ENCODE results near the gene ATP2B2.

DNA sequence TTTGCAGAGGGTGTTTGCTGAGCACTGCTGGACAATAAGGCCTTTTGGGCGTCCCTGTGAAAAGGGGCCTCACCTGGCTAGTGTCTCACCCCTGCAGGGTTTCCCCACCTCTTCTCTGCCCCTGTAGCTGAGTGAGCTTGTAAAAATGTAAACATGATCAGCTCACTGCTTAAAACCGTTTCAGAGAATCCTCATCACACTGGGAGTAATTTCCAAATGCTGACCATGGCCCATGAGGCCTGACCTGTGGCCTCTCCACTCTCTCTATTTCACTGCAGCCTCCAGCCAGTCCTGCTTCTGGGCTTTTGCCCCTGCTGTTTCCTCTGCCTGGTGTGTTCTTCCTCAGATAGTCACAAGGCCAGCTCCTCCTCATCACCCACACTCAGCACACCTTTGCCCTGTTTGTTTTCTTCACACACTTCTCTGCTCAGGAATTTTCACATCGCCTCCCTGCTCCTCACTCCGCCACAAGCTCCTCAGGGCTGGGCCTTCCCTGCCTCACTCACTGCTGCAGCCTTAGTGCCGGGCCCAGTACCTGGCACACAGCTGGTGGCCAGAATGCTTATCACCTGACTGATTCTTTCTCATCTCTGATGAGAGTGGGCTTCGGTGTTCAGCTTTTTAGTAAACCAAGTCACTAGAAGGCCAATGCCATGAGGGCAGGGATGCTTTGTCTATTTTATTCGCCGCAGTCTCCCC, 105.2 kb downstream of the ATP2B2 start:
- TF ChIP-seq POLR2A (IDR thresholded peaks at IDR 0.05; ENCODE audit: extremely low read depth, insufficient read length) (no peak), MYC (IDR thresholded peaks at IDR 0.05; ENCODE audit: low read depth, low read length) (no peak)
- TF ChIP-seq, protein P1, sequence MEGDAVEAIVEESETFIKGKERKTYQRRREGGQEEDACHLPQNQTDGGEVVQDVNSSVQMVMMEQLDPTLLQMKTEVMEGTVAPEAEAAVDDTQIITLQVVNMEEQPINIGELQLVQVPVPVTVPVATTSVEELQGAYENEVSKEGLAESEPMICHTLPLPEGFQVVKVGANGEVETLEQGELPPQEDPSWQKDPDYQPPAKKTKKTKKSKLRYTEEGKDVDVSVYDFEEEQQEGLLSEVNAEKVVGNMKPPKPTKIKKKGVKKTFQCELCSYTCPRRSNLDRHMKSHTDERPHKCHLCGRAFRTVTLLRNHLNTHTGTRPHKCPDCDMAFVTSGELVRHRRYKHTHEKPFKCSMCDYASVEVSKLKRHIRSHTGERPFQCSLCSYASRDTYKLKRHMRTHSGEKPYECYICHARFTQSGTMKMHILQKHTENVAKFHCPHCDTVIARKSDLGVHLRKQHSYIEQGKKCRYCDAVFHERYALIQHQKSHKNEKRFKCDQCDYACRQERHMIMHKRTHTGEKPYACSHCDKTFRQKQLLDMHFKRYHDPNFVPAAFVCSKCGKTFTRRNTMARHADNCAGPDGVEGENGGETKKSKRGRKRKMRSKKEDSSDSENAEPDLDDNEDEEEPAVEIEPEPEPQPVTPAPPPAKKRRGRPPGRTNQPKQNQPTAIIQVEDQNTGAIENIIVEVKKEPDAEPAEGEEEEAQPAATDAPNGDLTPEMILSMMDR (IDR thresholded peaks at IDR 0.05; ENCODE audit: low read depth, low read length): no peak
- TF ChIP-seq, protein P2, sequence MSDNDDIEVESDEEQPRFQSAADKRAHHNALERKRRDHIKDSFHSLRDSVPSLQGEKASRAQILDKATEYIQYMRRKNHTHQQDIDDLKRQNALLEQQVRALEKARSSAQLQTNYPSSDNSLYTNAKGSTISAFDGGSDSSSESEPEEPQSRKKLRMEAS (IDR thresholded peaks at IDR 0.05; ENCODE audit: low read depth, low read length): no peak
